Fibroblast of mammary gland (primary cell): Measurements from ENCODE around the gene SH3RF2.
"Not testable (repeated sequence)": the region's sequence is repeated elsewhere in the genome, so short reads cannot be mapped to it uniquely, and the experiment has no call there.

Experiments
- DNase-seq: peaks from one replicate; pipeline ENCODE4 v3.0.0-alpha.2; 2010; ENCODE audit warnings: low read depth
- H3K4me3 ChIP-seq: 2 replicates; pipeline ENCODE4 v1.5.1; 2011; ENCODE audit warnings: low read depth, mild to moderate bottlenecking, low read length, moderate library complexity; ENCODE audit not compliant: control insufficient read depth
- TF ChIP-seq, protein P1 (sequence below): conservative IDR thresholded peaks from 2 replicates; pipeline ENCODE4 v1.5.1; 2011; ENCODE audit warnings: low read depth, low read length, inconsistent platforms; ENCODE audit not compliant: control insufficient read depth, insufficient read depth

The SH3RF2 gene

GRCh38 chr5:146098047-146098446 is 161.7 kb downstream of the SH3RF2 start:
- no peak for DNase-seq
- TF ChIP-seq, protein P1, sequence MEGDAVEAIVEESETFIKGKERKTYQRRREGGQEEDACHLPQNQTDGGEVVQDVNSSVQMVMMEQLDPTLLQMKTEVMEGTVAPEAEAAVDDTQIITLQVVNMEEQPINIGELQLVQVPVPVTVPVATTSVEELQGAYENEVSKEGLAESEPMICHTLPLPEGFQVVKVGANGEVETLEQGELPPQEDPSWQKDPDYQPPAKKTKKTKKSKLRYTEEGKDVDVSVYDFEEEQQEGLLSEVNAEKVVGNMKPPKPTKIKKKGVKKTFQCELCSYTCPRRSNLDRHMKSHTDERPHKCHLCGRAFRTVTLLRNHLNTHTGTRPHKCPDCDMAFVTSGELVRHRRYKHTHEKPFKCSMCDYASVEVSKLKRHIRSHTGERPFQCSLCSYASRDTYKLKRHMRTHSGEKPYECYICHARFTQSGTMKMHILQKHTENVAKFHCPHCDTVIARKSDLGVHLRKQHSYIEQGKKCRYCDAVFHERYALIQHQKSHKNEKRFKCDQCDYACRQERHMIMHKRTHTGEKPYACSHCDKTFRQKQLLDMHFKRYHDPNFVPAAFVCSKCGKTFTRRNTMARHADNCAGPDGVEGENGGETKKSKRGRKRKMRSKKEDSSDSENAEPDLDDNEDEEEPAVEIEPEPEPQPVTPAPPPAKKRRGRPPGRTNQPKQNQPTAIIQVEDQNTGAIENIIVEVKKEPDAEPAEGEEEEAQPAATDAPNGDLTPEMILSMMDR = no peak
- no peak overlapping the region for H3K4me3 ChIP-seq

DNA sequence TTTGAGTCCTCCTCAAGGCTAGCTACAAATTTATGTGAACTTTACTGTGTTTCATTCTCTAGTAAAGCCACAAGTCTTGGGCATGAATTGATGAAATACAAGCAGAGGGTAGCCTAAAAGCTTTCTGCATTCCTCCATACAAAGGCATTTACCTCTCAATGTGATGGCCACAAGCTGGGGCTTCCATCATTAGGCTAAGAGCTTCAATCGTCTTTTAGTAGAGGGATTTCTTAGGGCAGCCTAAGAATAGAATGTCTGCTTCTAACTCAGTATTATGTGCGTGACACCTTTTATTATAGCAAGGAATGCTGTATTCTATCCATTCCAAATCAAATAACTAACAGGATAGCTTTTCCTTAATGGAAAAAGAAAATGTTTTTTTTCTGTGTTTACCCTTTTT is 165.3 kb downstream of the SH3RF2 start:
- DNase-seq = no peak
- TF ChIP-seq, protein P1 = no peak
- H3K4me3 ChIP-seq = no peak overlapping the region

DNA sequence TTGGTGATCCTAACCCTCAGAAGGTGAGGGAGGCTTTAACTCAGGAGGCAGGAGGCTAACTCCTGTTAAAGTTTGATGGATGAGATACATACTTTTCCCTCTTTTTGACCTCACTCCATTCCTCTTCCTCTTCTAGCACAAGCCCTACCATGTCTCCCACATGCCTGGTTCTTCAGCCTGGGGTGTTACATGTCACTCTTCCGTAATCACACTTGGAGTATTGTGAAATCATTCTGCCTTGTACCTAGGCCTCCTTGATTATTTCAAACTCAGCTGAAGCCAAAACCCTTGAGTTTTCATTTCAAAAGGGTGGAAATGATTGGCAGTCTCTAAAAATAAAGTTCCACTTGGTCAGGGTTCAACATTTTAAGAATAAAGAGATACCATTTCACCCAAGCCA is 167.2 kb downstream of the SH3RF2 start:
- DNase-seq = peak; percentile 8
- TF ChIP-seq, protein P1 = no peak
- H3K4me3 ChIP-seq = no peak overlapping the region

- no peak for DNase-seq
- TF ChIP-seq, protein P1 = no peak
Observed at GRCh38 chr5:146105477-146105876, 169.1 kb downstream of the SH3RF2 start, which contains the start of gene PLAC8L1. TSS of gene PLAC8L1 (minus strand) at chr5:146105577. CDS start at chr5:146104311, 1,266 bp downstream.

GRCh38 chr5:146107901-146108300 is 171.5 kb downstream of the SH3RF2 start:
- TF ChIP-seq, protein P1 = no peak

More at GRCh38 chr5:146105477-146105876, 169.1 kb downstream of the SH3RF2 start, which contains the start of gene PLAC8L1:
- no peak within 1 kb of the TSS for H3K4me3 ChIP-seq

GRCh38 chr5:146108870-146109269 is 172.5 kb downstream of the SH3RF2 start:
- not testable (repeated sequence) for H3K4me3 ChIP-seq, DNase-seq

More at GRCh38 chr5:146107901-146108300, 171.5 kb downstream of the SH3RF2 start:
- DNase-seq = peak; percentile 39
- H3K4me3 ChIP-seq = no peak overlapping the region

GRCh38 chr5:146109379-146109778 is 173.0 kb downstream of the SH3RF2 start:
- DNase-seq = no peak
- H3K4me3 ChIP-seq = no peak overlapping the region
- TF ChIP-seq, protein P1 = no peak
